HG03439 (cell line): ENCODE measurements around the gene TRAK1.

Experiments used
- ATAC-seq: cut with Tn5 transposase; IDR thresholded peaks from one replicate; pipeline ENCODE4 v1.9.1; 2021; ENCODE audit warnings: mild to moderate bottlenecking, moderate library complexity; ENCODE audit not compliant: unreplicated experiment

Gene TRAK1

DNA sequence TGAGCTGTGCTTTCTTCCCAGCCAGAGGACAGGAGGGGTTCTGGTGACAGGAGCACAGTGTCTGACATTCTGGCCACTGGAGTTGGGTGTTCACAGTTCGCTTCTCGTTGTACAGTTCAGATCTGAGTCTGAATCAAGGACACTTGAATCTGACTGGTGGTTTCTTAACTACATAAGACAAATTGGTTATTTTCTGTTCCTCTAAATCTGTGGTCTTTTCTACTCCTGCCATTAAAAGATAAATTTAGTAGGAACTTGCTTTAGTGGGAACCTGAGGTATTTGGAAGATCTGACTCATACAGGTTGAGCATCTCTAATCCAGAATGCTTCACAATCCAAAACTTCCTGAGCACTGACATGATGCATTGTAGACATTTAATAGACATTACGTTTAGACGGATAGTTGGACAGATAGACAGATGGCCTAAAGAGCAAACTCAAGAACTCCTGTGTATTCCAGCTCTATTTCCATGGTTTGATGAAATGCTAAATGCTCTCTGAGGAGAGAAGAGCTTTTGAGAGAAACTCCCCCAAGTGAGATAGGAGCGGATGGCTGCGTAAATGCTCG is 103.9 kb downstream of the TRAK1 start:
- no peak for ATAC-seq

DNA sequence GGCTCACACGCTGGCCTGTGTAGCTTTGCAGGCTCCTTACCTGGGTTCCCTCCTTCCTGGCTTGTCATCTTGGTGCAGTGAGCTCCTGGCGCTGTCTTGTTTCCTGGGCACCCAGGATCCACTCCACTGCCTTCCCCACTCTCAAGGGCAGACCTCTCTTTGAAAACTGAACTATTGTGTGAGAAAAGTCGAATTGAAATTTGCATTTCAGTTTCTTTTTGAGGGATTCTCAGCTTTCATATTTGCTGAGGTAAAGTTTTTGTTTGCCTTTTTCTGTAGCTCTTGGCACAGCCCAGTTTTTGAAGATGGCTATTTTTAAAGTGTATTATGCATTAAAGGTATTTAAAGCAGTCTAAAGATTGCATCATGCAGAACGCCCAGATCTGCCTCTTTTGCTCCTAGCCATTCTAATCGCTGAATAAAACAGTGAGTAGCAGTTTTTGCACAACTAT is 104.7 kb downstream of the TRAK1 start:
- peak; percentile 79 for ATAC-seq

DNA sequence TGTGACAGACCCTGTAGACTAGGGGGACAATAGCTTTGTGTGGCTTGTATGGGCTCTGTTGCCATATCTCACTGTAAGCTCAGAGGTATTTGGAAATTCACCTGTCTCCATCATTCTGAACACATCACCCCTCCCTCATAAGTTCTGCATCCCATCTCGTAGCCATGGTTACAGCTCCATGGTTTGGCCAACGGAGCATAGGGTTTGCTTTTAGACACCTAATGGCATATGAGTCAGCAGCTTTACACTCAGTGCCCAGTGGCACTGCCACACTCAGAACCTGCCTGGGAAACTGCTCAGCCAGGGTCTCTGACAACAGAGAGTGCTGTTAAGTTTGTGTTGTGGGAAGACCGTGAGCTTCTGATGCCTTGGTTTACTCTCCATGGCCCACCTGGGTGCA is 107.6 kb downstream of the TRAK1 start:
- no peak for ATAC-seq

DNA sequence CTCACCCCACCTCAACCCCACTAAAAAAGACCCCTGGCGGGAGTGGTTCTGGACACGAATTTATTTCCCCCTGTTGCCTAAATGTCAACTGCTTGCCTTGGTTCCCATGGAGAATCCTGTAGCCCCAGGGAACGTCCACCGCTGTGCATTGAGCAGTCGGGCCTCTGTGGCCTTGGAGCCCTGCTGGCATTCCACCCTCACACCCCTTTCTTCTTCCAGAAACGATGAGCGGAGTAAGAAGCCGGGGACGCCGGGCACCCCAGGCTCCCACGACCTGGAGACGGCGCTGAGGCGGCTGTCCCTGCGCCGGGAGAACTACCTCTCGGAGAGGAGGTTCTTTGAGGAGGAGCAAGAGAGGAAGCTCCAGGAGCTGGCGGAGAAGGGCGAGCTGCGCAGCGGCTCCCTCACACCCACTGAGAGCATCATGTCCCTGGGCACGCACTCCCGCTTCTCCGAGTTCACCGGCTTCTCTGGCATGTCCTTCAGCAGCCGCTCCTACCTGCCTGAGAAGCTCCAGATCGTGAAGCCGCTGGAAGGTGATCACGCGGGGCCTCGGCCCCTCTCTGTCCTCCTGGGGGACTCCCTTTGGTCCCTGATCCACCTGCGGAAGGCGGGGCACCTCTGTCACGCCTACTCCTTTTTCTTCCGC is 111.2 kb downstream of the TRAK1 start:
- ATAC-seq, result no peak

DNA sequence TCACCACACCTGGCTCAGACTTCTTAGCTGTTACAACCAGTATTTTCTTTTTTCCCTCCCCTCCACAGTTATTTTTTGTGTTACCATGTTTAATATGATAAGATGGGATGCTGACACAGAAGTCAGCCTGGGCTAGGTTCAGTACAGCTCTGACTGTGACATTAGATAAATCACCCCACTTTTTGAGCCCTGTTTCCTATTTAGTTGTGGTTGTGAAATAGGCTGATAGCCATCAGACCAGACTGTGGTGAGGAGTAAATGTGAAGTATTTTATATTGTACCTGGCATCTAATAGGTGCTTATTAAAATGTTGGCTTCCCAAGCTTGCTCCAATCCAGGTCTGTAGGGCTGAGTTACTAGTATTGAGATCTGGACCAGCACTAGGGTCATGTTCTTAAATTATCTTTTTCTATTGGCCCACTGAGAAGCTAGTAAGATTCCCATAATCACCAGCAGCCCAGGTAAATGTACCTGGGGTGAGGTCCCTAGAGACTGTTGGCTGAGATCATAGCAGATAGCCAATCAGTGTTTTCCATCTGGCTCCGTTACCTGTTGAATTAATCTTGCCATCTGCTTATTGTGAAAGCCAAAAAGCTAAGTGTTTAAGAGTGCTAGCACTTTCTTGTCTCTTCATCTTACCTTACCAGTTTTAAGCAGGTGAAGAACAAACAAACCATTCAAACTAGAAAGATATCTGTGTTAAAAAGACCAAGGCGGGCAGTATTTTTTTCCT is 113.9 kb downstream of the TRAK1 start:
- no peak for ATAC-seq

DNA sequence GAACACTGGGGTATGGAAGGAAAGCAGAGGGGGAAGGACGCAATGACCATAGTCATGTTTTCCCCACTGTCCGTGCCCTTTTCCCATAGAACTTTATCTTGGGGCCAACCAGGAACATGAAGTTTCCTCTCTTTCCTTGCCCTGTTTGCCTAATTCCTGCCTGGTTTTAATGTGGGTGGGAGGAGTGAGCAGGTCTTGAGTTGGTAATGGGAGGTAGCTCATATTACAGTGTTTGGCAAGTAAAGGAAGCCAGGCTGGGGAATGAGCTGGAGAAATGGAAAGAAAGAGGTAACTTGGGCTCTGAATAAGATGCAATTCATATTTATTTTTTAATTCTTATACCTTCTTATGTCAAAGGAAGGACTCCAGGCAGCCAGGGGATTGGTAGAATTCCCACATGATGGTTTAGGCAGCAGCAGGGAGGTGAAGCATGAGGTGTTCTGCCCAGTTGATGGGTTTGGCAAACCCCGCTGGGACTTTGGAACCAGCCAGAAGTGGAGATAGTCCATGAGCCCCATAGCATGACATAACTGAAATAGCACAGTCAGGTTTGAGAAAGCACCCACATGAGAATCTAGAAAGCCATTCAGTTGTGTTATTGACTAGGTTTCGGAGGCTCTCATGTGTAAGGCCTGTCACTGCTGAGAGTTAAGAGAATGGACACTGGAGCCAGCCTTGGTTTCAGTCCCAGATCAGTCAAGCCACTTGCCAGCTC is 114.8 kb downstream of the TRAK1 start:
- peak; percentile 82 for ATAC-seq

DNA sequence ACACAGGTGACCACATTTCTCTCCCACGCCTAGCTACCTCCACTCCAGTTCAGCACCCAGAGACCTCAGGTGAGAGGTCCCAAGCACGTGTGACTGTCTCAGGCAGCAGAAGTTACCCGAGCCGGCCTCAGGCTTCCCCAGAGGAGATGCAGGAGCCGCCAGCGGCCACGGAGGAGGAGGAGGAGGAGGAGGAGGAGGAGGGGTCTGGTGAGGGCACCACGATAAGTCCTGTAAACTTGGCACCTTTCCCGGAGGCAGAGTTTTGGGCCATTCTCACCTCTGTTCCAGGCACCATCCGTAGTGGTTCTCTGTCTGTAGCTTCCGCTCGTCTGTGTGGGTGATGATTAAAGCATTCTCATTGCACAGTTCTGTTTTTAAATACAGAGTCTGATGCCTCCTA is 118.8 kb downstream of the TRAK1 start:
- no peak for ATAC-seq

DNA sequence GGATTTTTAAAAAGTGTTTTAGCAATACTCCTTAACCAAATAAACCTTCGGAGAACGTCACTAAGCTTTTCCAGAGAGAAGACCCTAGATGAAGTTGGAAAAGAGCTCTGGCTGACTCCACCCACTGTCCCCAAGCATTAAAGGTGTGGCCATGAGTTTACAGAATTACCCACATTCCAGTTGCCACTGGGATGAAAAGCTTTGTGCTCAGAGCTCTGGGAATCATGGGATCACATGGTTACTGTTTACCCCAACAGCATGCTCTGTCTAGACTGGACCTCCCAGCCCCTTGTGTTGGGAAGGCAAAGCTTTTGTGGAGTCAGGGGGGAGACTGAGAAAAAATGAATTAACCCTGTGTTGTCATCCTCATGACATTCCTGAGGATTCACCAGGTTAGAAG is 119.6 kb downstream of the TRAK1 start:
- ATAC-seq, result no peak

DNA sequence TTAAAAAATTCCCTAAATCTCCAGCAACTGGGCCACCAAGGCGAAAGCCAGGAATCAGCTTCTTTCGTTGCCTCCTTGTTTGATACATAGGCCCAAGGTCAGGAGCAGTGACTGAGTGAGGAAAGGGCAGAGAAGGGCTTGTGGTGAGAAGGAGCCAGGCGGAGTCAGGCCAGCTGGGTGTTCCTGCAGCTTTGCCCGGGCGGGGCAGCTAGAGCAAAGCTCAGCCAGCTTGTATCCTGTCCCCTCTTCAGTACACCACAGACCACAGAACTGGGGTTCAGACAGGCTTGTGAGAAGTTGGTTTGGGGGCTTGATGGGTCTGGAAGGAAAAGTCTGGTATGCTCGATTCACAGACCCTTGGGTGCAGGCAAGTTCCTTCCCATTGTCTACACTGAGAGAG is 122.3 kb downstream of the TRAK1 start:
- no peak for ATAC-seq

DNA sequence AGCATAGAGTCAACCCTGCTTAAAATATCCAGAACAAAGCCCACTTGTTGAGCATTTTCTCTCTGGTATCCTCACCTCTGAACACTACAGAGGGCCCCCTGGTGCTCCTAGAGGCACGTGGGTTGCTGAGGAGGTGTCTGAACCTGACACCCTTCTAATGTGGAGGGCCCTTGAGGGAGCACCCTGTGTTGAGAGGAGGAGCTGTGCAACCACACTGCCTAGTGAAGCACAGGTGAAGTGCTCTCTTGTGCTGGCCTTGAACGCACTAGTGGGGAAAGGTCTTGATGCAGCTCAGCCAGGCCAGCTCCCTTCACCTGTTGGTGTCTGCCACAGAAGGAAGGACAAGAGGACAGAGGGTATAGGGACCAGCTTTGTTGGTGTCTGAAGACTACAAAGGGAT is 122.9 kb downstream of the TRAK1 start:
- ATAC-seq, result no peak

DNA sequence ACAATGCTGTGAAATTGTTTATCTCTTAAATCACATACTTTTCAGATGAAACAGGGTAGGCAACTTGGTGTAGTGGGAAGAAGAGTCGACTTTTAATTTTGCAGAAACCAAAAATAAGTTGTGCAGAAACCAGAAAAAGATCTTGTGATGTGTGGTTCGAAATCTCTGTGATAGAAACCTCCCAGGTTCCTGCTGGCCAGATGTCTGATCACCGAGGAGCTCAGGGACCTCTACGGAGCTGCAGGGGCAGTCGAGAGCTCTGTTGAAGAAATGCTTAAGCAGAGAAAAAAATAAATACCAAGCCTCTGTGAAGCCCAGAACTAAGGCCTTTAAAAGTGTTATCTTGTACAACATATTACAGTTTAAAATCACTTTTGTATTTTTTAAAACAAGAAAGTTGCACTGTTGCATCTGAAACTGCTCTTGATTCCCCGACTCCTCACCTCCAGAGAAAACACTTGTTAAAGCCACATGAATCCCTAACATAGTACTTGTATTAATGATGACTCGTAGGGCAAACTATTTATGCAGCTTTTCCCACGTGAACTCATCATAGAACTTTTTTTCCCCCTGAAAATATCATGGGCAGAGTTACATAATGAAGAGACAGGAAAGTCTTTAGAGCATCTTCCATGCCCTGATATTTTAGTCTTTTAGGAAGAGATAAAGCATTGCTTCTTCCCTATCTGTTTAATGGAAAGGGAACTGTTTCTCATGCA is 123.6 kb downstream of the TRAK1 start:
- no peak for ATAC-seq

DNA sequence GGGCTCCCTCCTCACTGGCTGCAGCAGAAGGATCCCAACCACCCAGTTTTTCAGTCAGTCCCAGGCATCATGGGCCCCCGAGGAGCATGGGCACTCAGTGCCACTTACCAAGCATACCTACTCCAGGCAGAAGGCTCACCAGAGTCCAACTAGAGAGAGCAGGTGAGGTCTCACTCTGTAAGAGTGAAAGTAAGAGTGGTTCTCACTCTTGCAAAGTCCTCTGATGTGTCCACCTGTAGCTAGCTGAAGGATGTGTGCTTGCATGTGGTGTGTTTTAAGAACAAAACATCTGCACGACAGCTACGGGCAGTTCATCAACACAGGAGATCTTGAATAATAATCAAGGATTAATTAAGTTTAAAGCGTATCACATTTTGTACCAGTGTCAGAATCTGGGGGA is 125.1 kb downstream of the TRAK1 start:
- no peak for ATAC-seq

DNA sequence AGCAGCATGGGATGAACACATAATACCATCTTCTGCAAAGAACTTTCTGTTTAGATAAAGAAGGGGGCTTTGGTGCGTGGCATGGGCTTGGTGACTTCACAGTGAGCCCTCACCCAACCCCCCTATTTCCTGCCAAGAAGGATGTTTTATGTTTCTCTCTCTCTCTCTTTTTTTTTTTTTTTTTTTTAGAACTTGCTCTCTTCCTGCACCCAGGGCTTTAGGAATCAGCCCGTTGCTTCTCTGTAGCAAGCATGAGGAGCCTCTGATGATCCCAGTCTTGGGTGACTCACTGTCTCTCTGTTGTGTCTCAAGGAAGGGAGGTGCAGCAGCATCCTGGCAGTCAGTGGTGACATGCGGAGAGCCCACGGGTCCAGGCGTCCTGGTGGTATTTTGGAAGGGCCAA is 125.8 kb downstream of the TRAK1 start:
- ATAC-seq, result no peak

DNA sequence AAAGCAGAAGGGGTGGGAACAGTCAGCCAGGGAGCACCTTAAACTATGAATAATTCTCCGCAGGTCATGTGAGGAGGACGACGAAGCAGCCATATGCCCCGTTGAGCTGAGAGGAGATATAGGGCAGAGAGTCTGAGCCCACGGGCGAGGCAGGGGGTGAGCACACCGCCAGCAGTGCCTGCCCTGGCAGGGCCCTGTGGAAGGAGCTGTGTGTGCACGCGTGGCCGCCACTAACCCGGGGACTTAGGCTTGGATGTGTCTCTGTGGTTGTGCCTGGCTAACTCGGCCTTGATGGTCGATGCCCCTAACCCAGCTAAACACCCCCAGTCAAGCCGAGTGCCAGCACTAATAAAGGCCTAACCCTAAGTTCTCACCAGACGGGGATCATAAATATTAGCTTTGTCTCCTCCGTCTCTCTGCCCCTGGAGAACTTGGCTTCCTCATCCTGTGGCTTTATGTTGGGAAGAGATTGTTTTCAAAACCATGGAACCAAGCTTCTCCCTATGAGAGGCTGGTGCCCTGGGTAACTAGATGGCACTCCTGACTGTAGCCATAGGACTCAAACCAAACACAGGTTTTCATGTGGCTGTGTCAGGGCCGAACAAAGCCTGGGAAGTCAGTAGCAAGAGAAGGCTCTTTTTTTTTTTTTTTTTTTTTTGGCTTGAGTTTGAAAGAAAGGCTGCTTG is 129.4 kb downstream of the TRAK1 start:
- ATAC-seq, result no peak

DNA sequence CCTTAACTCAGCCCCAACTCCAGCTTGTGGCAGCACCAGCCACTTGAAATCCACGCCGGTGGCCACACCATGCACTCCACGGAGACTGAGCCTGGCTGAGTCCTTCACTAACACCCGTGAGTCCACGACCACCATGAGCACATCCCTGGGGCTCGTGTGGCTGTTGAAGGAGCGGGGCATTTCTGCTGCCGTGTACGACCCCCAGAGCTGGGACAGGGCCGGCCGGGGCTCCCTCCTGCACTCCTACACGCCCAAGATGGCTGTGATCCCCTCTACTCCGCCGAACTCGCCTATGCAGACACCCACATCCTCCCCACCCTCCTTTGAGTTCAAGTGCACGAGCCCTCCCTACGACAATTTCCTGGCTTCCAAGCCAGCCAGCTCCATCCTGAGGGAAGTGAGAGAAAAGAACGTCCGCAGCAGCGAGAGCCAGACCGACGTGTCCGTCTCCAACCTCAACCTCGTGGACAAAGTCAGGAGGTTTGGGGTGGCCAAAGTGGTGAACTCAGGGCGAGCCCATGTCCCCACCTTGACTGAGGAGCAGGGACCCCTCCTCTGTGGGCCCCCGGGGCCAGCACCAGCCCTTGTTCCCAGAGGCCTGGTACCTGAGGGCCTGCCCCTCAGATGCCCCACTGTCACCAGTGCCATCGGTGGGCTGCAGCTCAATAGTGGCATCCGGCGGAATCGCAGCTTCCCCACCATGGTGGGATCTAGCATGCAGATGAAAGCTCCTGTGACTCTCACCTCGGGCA is 132.0 kb downstream of the TRAK1 start:
- no peak for ATAC-seq

DNA sequence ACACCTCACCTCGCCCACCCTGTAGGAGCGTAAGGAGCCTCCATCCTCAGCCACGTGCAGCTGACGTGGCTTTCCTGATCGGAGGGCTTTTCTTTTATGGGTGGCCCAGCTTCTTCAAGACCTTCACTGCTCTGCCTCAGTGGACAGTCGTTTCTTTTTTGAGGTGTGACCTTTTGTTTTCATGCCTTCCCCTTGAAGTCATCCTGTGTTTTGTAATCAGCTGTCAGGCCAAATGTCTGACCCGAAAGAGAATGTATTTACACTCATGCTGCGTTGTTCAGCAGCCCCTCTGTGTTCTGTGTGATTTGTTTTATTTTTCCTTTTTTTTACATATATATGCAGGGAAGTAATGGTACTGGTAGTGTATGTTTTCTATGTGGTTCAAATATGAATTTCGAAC is 133.0 kb downstream of the TRAK1 start:
- ATAC-seq, result no peak

DNA sequence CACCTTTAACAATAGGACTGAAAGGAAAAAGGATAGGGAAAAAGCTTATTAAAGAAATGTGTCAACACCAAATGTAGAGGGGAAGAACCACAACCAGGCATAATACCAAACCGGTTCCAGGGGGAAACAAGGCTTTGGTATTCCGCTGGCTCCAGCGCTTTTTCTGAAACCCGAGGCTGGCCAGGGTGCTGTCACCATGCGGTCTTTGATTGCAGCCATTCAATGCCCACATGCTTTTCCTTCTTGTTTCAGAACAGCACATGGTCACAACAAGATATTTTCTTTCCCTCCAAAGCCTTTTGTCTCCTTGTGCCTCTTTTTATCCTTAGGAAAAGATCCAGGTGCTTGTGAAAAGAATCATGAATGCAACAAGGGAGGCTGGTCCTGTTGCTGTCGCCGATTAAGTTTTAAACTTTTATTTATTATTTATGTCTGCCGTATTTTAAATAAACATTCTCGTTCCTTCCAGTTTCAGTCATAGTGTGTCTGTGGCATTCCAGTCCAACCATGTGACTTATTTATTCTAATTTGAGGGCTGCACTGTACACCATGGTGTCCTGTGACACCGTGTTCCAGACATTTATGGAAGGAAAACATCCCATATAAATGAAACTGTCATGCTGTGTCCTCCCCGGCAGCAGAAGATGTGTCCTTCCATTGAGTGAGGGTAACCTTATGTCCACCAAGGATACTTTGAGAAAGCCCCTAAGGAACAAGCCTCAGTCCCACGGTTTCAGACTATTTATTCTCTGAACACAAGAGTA is 133.7 kb downstream of the TRAK1 start:
- ATAC-seq, result no peak

DNA sequence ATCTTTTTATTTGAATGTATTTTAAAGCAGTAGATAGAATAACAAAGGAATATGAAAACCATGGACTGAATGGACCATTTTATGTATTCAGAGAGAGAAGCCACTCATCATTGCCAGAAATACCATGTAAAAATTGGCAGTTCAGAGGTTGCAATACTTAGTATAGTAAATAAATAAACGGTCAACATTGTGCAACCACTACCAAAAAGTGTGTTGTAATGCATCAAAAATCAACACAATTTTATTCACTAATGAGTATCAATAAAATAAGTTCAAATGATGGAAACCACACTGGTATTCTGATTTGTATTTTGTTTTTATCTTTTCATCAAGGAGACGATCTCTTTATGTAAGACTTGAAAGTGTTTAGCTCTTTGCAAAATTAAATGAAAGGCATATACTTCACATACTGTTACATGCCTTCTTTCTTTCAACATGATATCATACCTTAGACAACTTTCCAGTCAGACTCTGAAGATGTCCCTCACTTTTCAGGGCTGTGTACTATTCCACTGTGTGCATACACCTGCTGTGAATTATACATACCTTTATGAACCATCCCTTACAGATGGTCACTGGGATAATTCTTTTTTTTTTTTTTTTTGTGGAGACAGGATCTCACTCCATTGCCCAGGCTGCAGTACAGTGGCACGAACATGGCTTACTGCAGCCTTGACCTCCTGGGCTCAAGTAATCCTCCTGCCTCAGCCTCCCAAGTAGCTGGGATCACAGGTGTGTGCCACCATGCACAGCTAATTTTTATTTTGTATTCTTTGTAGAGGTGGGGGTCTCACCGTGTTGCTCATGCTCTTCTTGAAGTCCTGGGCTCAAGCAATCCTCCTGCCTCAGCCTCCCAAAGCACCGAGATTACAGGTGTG is 134.6 kb downstream of the TRAK1 start:
- ATAC-seq, result no peak
